Gastrocnemius medialis (tissue), 4 donors: ENCODE data around the gene LDHAL6B. TPM values are rescaled to one million over a fixed set of nuclear protein-coding genes. Genes with fewer than 3 reads are reported as not detected.

Experiments
- ATAC-seq, 2 donors: fragments of 150-250 bp; one replicate each; pipeline ENCODE4 v1.9.1; 2016
- DNase-seq, 2 donors: peaks; one replicate each; pipeline ENCODE4 v3.0.0-alpha.2; 2019
- H3K27ac ChIP-seq, 4 donors: fragments of 200-600 bp; sonication (generic); 1 replicate in 1 of 4; 2 replicates in 3 of 4; pipeline ENCODE4 v1.5.1; 2016 to 2018; ENCODE audit warnings: mild to moderate bottlenecking in 2 of 4, moderate library complexity in 1 of 4
- H3K27me3 ChIP-seq, 3 donors: fragments of 200-600 bp; sonication (generic) in 2 of 3; 1 replicate in 1 of 3; 2 replicates in 2 of 3; pipeline versions ENCODE4 v1.5.1 to v1.6.0; 2016 to 2019; ENCODE audit warnings: mild to moderate bottlenecking in 1 of 3, moderate library complexity in 1 of 3
- H3K36me3 ChIP-seq, 2 donors: fragments of 200-600 bp; sonication (generic) in 1 of 2; one replicate each; pipeline ENCODE4 v1.5.1; 2017 to 2018
- H3K4me1 ChIP-seq, 2 donors: fragments of 200-600 bp; sonication (generic) in 1 of 2; one replicate each; pipeline ENCODE4 v1.5.1; 2016 to 2017; ENCODE audit warnings: mild to moderate bottlenecking in 2 of 2
- H3K4me3 ChIP-seq, 4 donors: fragments of 200-600 bp; sonication (generic) in 3 of 4; 1 replicate in 1 of 4; 2 replicates in 3 of 4; pipeline ENCODE4 v1.5.1; 2016 to 2019; ENCODE audit warnings: mild to moderate bottlenecking in 2 of 4
- H3K9me3 ChIP-seq, 3 donors: fragments of 200-600 bp; sonication (generic) in 2 of 3; 1 replicate in 1 of 3; 2 replicates in 2 of 3; pipeline ENCODE4 v1.5.1; 2016 to 2019
- CTCF ChIP-seq, 5 experiments: fragments of 450-650 bp in 3 of 5; fragments of 200-600 bp in 2 of 5; sonication (generic) in 2 of 5; IDR thresholded peaks in 4 of 5; conservative IDR thresholded peaks in 1 of 5; 1 replicate in 4 of 5; 2 replicates in 1 of 5; pipeline ENCODE4 v1.5.1; 2016 to 2019; ENCODE audit warnings: antibody characterized with exemption in 5 of 5, mild to moderate bottlenecking in 3 of 5, moderate library complexity in 3 of 5
- POLR2A ChIP-seq, 2 donors: fragments of 450-650 bp; IDR thresholded peaks; one replicate each; pipeline ENCODE4 v1.6.1; 2017; ENCODE audit warnings: antibody characterized with exemption in 2 of 2, mild to moderate bottlenecking in 2 of 2, moderate library complexity in 2 of 2
- in situ Hi-C, 4 donors: fragments of 200-750 bp; cut with MboI; loops; one replicate each; pipeline versions ENCODE4 v1.15.0 to v1.8.0; 2017; ENCODE audit warnings: low sequenced_read_pairs in 4 of 4
- intact Hi-C: fragments of 100-400 bp; cut with DNase I; formaldehyde crosslinking; loops from one replicate; pipeline ENCODE4 v1.15.1; 2023; ENCODE audit warnings: low total_unique reads
- total RNA-seq, 4 donors: library from RNA; depleted of rRNA; stranded (reverse); fragments of >200 nt; gene quantifications; one replicate each; pipeline versions ENCODE4 v1.1.0 to v1.2.3, GENCODE V29; 2016

Gene LDHAL6B
- total RNA-seq, 4 donors from 2014 or later: not detected

GRCh38 chr15:59179717-59180116 is 26.9 kb upstream of the LDHAL6B start:
- DNase-seq (no peak), ATAC-seq (no peak)
- H3K36me3 ChIP-seq: peaks cover 0 to 11% of the 10 kb centered on the region in 2 donors
- in situ Hi-C loops: loop anchor here in 1 of 4 donors (10.0 kb wide), 1 partner anchor 315 kb away; no protein-coding TSS in a partner anchor
- no peak overlapping the region for H3K4me3 ChIP-seq
- no peak overlapping the region for H3K27ac ChIP-seq
- H3K9me3 ChIP-seq: peaks cover 0 to 3% (median 0%) of the 10 kb centered on the region in 3 donors
- H3K27me3 ChIP-seq: no peaks in the 10 kb centered on the region
- peaks cover 4 to 14% of the 10 kb centered on the region in 2 donors for H3K4me1 ChIP-seq
- TF ChIP-seq POLR2A (IDR thresholded peaks at IDR 0.05) (no peak), CTCF (IDR thresholded peaks at IDR 0.05 in 4 of 5, conservative IDR thresholded peaks at IDR 0.05 in 1 of 5) (no peak)
- intact Hi-C loops: loop anchor here (10.0 kb wide), 1 partner anchor 235 kb away; no protein-coding TSS in a partner anchor

- in situ Hi-C loops (no loop called here), intact Hi-C loops (no loop called here)
- TF ChIP-seq POLR2A (IDR thresholded peaks at IDR 0.05): no peak
- TF ChIP-seq CTCF (IDR thresholded peaks at IDR 0.05 in 4 of 5, conservative IDR thresholded peaks at IDR 0.05 in 1 of 5): no peak
- no peak for DNase-seq
- Histone ChIP-seq H3K36me3 (peaks cover 0 to 11% of the 10 kb centered on the region in 2 donors), H3K9me3 (peaks cover 0 to 3% (median 0%) of the 10 kb centered on the region in 3 donors), H3K4me3 (no peak overlapping the region), H3K4me1 (peaks cover 4 to 9% of the 10 kb centered on the region in 2 donors), H3K27me3 (no peaks in the 10 kb centered on the region), H3K27ac (no peak overlapping the region)
- no peak for ATAC-seq
Measured at GRCh38 chr15:59180945-59181600, 25.6 kb upstream of the LDHAL6B start.

GRCh38 chr15:59185725-59186124 is 20.9 kb upstream of the LDHAL6B start:
- peaks cover 0 to 3% (median 0%) of the 10 kb centered on the region in 3 donors for H3K9me3 ChIP-seq
- H3K27ac ChIP-seq: no peak overlapping the region
- intact Hi-C loops: no loop called here
- H3K36me3 ChIP-seq: peaks cover 0 to 29% of the 10 kb centered on the region in 2 donors
- DNase-seq (no peak), ATAC-seq (no peak)
- no peak overlapping the region for H3K4me3 ChIP-seq
- in situ Hi-C loops: no loop called here
- H3K4me1 ChIP-seq: no peaks in the 10 kb centered on the region
- TF ChIP-seq CTCF (IDR thresholded peaks at IDR 0.05 in 4 of 5, conservative IDR thresholded peaks at IDR 0.05 in 1 of 5) (no peak), POLR2A (IDR thresholded peaks at IDR 0.05) (no peak)
- H3K27me3 ChIP-seq: no peaks in the 10 kb centered on the region

- H3K27ac ChIP-seq: no peak overlapping the region
- no peaks in the 10 kb centered on the region for H3K27me3 ChIP-seq
- peaks cover 0 to 30% of the 10 kb centered on the region in 2 donors for H3K36me3 ChIP-seq
- TF ChIP-seq POLR2A (IDR thresholded peaks at IDR 0.05): no peak
- TF ChIP-seq CTCF (IDR thresholded peaks at IDR 0.05 in 4 of 5, conservative IDR thresholded peaks at IDR 0.05 in 1 of 5): no peak
- H3K4me3 ChIP-seq: no peak overlapping the region
- ATAC-seq (no peak), DNase-seq (no peak)
- in situ Hi-C loops (no loop called here), intact Hi-C loops (no loop called here)
- H3K9me3 ChIP-seq: peaks cover 0 to 3% (median 0%) of the 10 kb centered on the region in 3 donors
- no peaks in the 10 kb centered on the region for H3K4me1 ChIP-seq
Measured at GRCh38 chr15:59186501-59186900, 20.1 kb upstream of the LDHAL6B start.
